OCI-LY7 (cell line): Measurements from ENCODE around the gene PRMT2. TPM values are rescaled to one million over a fixed set of nuclear protein-coding genes. Genes with fewer than 3 reads are reported as not detected.

Experiments
- BruUV-seq: library from RNA; stranded (reverse); fragments of 400-500 nt; replicated peaks from 2 replicates; lab custom pipeline; 2021; lab: Mats Ljungman, UMichigan
- CTCF ChIA-PET: fragments of 300-600 bp; sonication (Branson Sonifier 250); formaldehyde crosslinking; loops from one replicate; lab custom pipeline; 2022; ENCODE audit warnings: antibody characterized with exemption; ENCODE audit not compliant: unreplicated experiment; lab: Charles Lee
- POLR2A ChIA-PET: fragments of 300-600 bp; sonication (Branson Sonifier 250); formaldehyde crosslinking; loops from one replicate; lab custom pipeline; 2022; ENCODE audit warnings: antibody characterized with exemption; lab: Charles Lee
- DNase-seq: peaks from one replicate; pipeline ENCODE4 v3.0.0-alpha.2; 2015; ENCODE audit warnings: low spot score
- H2AFZ ChIP-seq: fragments of 200-600 bp; sonication (generic), shearing (Covaris generic); 2 replicates; pipeline ENCODE4 v1.6.1; 2014; ENCODE audit warnings: mild to moderate bottlenecking, antibody characterized with exemption, low read length, moderate library complexity
- H3K27ac ChIP-seq: fragments of 200-600 bp; sonication (generic); 2 replicates; pipeline ENCODE4 v1.5.1; 2014; ENCODE audit warnings: mixed run types, low read depth, mild to moderate bottlenecking, moderate library complexity, low read length, inconsistent platforms; ENCODE audit not compliant: poor library complexity, severe bottlenecking
- H3K36me3 ChIP-seq: fragments of 200-600 bp; sonication (generic); 2 replicates; pipeline ENCODE4 v1.6.1; 2014; ENCODE audit warnings: mild to moderate bottlenecking, antibody characterized with exemption, low read length, moderate library complexity, mixed read lengths; ENCODE audit not compliant: insufficient read depth
- H3K4me1 ChIP-seq: fragments of 200-600 bp; sonication (generic); 2 replicates; pipeline ENCODE4 v1.5.1; 2014; ENCODE audit warnings: mild to moderate bottlenecking, low read length; ENCODE audit not compliant: insufficient read depth, poor library complexity, severe bottlenecking
- H3K4me2 ChIP-seq: fragments of 200-600 bp; sonication (generic); 2 replicates; pipeline ENCODE4 v1.6.1; 2014; ENCODE audit warnings: mild to moderate bottlenecking, low read length
- H3K4me3 ChIP-seq: fragments of 200-600 bp; sonication (generic); 2 replicates; pipeline ENCODE4 v1.5.1; 2014; ENCODE audit warnings: mild to moderate bottlenecking, low read depth, low read length; ENCODE audit not compliant: poor library complexity, severe bottlenecking
- H3K79me2 ChIP-seq: fragments of 200-600 bp; sonication (generic); 2 replicates; pipeline ENCODE4 v1.6.1; 2016; ENCODE audit warnings: low read depth, mild to moderate bottlenecking, low read length, moderate library complexity, mixed read lengths; ENCODE audit not compliant: insufficient read depth
- H3K9me2 ChIP-seq: fragments of 200-600 bp; sonication (generic); 2 replicates; pipeline ENCODE4 v1.6.1; 2016; ENCODE audit warnings: mild to moderate bottlenecking, low read length, mixed read lengths; ENCODE audit not compliant: insufficient read depth
- H3K9me3 ChIP-seq: fragments of 200-600 bp; sonication (generic); 2 replicates; pipeline ENCODE4 v1.6.1; 2014; ENCODE audit warnings: mild to moderate bottlenecking, mixed run types, low read length, mixed read lengths
- H4K20me1 ChIP-seq: fragments of 200-600 bp; sonication (generic); 2 replicates; pipeline ENCODE4 v1.6.1; 2014; ENCODE audit warnings: mild to moderate bottlenecking, antibody characterized with exemption, low read length, moderate library complexity, mixed read lengths; ENCODE audit not compliant: insufficient read depth
- CTCF ChIP-seq: fragments of 200-600 bp; sonication (generic); conservative IDR thresholded peaks from 2 replicates; pipeline ENCODE4 v1.5.1; 2014; ENCODE audit warnings: mild to moderate bottlenecking, antibody characterized with exemption, low read length, moderate library complexity, mixed read lengths
- EZH2phosphoT487 ChIP-seq: fragments of 200-600 bp; sonication (generic); IDR thresholded peaks from 2 replicates; pipeline ENCODE4 v1.6.1; 2018; ENCODE audit warnings: low read depth, borderline replicate concordance, mild to moderate bottlenecking, mixed run types, antibody characterized with exemption, low read length, moderate library complexity, mixed read lengths
- intact Hi-C: fragments of 100-400 bp; cut with micrococcal nuclease; formaldehyde crosslinking; loops from one replicate; pipeline ENCODE4 v1.10.0; 2022; ENCODE audit not compliant: unreplicated experiment
- total RNA-seq, 2 experiments: library from RNA; depleted of rRNA in 1 of 2; stranded (reverse); fragments of >200 nt in 1 of 2; shearing (Covaris generic) in 1 of 2; gene quantifications; 2 replicates each; pipeline ENCODE4 v1.2.3, GENCODE V29; 2014 to 2022

PRMT2 gene
- total RNA-seq, 2 experiments from 2014 or later: 30.5 to 32.8 TPM

- Histone ChIP-seq H3K4me3 (no peak overlapping the region), H3K9me3 (peaks cover 12% of the 10 kb centered on the region), H3K4me2 (no peak overlapping the region), H2AFZ (no peak overlapping the region), H3K9me2 (no peaks in the 10 kb centered on the region), H3K79me2 (no peaks in the 10 kb centered on the region), H3K36me3 (no peaks in the 10 kb centered on the region), H3K4me1 (no peaks in the 10 kb centered on the region), H3K27ac (no peak overlapping the region), H4K20me1 (no peaks in the 10 kb centered on the region)
- TF ChIP-seq CTCF (no peak), EZH2phosphoT487 (no peak)
- BruUV-seq: no TSS peak
- ChIA-PET CTCF (no interaction called here), POLR2A (no interaction called here)
- DNase-seq: no peak
- intact Hi-C loops: no loop called here
These were observed 9.7 kb upstream of the PRMT2 start for GRCh38 chr21:46625759-46626158.

- Histone ChIP-seq H3K36me3 (no peaks in the 10 kb centered on the region), H3K9me3 (peaks cover 12% of the 10 kb centered on the region), H2AFZ (no peak overlapping the region), H3K9me2 (no peaks in the 10 kb centered on the region), H4K20me1 (no peaks in the 10 kb centered on the region), H3K4me3 (no peak overlapping the region), H3K79me2 (no peaks in the 10 kb centered on the region), H3K4me1 (no peaks in the 10 kb centered on the region), H3K4me2 (no peak overlapping the region), H3K27ac (no peak overlapping the region)
- TF ChIP-seq CTCF (no peak), EZH2phosphoT487 (no peak)
- intact Hi-C loops: no loop called here
- BruUV-seq: no TSS peak
- DNase-seq: no peak
- ChIA-PET CTCF (no interaction called here), POLR2A (no interaction called here)
These were observed 8.9 kb upstream of the PRMT2 start for GRCh38 chr21:46626536-46626935.

GRCh38 chr21:46626975-46627501, 8.4 kb upstream of the PRMT2 start:
- Histone ChIP-seq H3K79me2 (no peaks in the 10 kb centered on the region), H4K20me1 (no peaks in the 10 kb centered on the region), H3K36me3 (no peaks in the 10 kb centered on the region), H3K9me2 (no peaks in the 10 kb centered on the region), H3K4me2 (no peak overlapping the region), H3K4me1 (no peaks in the 10 kb centered on the region), H3K9me3 (peaks cover 12% of the 10 kb centered on the region), H3K4me3 (no peak overlapping the region), H3K27ac (no peak overlapping the region), H2AFZ (no peak overlapping the region)
- intact Hi-C loops: no loop called here
- DNase-seq: no peak
- BruUV-seq: no TSS peak
- CTCF ChIA-PET: no interaction called here
- POLR2A ChIA-PET: no interaction called here
- TF ChIP-seq CTCF (no peak), EZH2phosphoT487 (no peak)
